GM18870 (cell line): ENCODE measurements around the gene CCT5.

Experiments
- ATAC-seq: cut with Tn5 transposase; IDR thresholded peaks from one replicate; pipeline ENCODE4 v1.9.1; 2021; ENCODE audit warnings: moderate library complexity; ENCODE audit not compliant: unreplicated experiment

The CCT5 gene

DNA sequence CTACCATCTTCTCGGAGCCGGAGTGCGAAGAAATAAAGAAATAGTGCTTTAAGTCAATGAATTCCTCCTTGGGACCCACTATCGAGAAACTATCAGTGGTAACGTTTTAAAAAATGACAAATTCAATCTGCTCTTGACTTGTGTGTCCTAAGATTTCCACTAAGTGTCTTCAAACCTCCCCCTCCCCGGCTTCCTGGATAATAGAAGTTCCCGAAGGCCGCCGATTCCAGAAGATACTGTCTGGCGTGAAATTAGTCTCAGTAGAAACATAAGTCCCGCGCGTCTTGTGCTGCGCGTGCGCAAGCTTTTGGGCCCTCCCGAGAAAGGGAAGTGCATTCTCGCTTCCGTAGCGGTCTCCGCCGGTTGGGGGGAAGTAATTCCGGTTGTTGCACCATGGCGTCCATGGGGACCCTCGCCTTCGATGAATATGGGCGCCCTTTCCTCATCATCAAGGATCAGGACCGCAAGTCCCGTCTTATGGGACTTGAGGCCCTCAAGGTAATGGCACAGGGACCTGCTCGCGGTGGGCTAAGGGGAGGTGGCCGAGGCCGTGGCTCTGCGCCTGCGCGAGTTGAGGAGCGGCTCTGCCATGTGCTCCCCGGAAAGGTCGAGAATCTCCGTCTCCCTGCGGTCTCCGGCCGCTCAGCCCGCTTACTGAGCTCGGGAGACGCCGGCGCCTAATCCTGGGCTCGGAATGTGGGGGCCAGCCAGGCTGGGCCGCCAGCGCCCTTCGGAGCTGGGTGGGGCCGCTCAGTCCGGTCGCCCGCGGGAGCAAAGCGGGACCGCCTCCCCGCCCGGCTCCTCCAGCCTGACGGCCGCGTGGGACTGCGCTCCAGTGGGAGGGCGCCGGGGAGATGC lies at the start of gene CCT5:
Gene CCT5 (plus strand): TSS at position 333 of the 858 bp plus-strand sequence. CDS start 61 bp downstream, at position 394.
- ATAC-seq: peak; percentile 81

DNA sequence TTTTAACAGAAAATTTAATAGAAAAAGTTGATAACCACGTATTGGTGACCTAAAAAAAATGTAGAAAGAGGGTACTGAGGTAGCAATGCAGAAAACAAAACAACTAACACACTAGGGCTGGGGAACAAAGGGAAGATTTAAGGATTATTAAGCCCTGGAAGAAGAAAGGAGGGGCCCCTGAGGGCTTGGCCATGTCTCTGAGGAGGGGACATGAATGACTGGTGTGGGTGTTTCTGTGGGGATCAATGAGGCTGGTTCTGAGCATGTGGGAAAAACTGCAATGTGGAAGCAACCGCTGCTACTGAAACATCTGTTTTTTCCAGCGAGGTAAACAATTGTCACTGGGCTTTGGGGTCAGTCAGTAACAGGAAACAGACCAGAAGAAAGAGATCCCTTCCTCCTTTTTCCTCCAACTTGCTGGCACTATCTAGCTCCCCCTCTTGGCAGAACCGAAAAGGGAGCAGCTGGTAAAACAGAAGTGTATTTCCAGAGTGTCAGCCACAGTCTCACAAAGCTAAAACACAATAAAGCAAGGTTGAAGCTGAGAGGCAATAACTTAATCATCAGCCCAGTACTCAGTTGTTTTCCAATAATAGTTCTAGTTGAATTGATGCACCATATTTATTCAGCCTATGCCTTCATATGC lies 48.7 kb upstream of the CCT5 start:
- no peak for ATAC-seq

- ATAC-seq: no peak
Observed at GRCh38 chr5:10202089-10202910, 47.8 kb upstream of the CCT5 start.

DNA sequence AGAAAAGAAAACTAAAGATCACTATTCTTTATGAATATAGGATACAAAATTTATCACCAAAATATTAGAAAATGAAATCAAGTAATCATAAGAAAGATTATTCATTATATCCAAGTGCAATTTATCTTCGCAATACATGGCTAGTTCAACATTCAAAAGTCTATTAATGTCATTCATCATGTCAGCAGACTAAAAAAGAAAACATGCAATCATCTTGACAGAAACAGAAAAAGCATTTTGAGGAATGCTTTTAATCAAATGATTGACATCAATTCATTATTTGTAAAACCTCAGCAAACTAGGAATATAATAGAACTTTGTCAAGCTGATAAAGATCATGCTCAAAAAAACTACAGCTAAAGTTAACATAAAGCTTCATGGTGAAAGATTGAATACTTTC lies 41.1 kb upstream of the CCT5 start:
- ATAC-seq: no peak

- ATAC-seq: no peak
Observed at GRCh38 chr5:10213316-10213715, 36.8 kb upstream of the CCT5 start.

DNA sequence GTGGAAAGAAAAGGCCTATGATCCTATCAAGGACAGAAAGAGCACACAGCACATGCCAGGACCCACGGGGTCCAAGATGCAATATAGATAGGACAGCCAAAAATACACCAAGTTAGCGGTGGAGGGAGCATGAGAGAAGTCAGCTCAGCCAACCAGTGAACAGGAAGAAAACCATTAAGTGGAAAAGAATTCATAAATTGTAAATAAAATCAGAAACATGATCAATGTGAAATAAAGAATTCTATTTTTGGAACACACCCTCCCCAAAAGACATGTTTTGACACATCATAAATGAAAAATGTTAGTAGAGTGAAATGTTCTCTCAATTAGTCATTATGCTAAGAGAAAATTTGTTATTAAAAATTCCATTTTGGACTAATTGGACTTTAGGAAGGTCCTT lies 36.0 kb upstream of the CCT5 start:
- no peak for ATAC-seq

GRCh38 chr5:10215366-10215765 lies 34.7 kb upstream of the CCT5 start:
- ATAC-seq: no peak

- no peak for ATAC-seq
Observed at GRCh38 chr5:10216107-10216506, 34.0 kb upstream of the CCT5 start.

DNA sequence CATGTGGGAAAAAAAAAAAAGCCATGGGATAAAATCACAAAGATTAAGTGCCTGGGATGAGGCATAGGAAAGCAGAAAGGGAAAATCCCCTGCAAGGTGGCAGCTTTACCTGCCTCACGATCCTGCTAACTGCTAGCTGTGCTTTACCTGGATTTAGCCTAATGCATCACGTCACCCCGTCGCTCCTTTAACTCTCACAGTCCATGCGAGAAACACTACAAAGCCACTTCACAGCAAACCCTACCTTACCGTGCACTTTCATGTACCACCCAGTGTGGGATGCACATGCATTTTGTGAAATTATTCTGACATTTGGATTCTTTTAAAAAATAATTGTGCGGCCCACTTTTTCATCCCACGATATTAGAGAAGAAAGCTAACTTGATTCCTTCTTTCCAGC lies 31.4 kb upstream of the CCT5 start:
- no peak for ATAC-seq

- no peak for ATAC-seq
Observed at GRCh38 chr5:10219068-10219467, 31.0 kb upstream of the CCT5 start.

- ATAC-seq: no peak
Observed at GRCh38 chr5:10220248-10220647, 29.8 kb upstream of the CCT5 start.

DNA sequence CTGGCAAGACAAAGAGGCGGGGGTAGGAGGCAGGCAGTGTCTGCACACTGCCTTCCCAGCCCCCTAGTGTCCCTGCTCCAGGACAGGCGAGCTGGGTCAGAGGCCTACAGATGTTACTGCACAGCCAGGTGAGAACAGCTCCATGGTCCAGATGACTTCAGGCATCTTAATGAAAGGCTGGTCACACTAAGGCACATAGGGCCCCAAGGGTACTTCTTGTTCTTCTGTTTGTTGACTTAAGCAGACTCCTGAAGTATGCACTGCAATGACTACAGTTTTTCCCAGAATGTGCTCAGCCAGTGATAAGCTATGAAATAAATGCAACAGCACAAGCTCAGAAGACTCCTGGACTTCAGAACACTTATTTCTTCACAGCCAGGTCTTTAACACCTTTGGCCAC lies 27.8 kb upstream of the CCT5 start:
- ATAC-seq: no peak

DNA sequence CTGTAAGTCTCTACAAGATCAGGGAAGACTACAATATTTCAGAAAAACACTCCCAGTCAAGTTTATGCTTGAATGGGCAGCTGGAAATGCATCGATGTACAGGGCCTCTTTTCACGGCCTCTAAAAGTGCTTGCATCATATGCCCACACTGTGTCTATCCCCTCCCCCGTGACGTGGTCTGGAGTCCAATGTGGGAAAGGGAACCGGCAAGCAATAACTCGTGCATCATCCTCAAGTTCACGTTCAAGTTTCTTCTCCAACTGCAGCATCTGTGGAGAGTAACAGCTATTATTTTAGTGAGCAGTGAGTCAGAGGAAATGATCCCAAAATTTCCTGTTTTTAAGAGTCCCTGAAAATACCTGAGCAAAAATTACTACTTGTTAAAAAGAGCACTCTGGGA lies 22.7 kb upstream of the CCT5 start:
- ATAC-seq: no peak

GRCh38 chr5:10228288-10228687 lies 21.8 kb upstream of the CCT5 start:
- no peak for ATAC-seq

GRCh38 chr5:10229306-10230048 lies 20.6 kb upstream of the CCT5 start:
- no peak for ATAC-seq

GRCh38 chr5:10232386-10232785 lies 17.7 kb upstream of the CCT5 start:
- no peak for ATAC-seq

DNA sequence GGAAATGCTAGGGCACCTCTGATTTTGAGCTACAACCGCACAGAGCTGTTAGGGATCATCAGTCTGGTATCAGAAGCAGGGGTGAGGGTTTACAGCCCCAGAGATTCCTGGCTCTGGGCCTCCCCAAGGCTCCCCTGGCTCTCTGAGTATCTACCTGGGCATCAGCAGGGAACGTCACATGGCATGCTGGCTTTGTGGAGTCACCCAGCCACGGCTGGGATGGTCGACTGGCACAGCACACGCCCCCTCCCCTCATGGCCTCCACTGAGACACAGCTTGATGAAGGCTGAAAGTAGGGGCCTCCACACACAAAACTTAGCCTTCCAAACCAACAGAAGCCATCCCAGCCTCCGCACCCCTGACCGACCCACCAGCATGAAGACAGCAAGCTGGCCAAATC lies 17.1 kb upstream of the CCT5 start:
- no peak for ATAC-seq

DNA sequence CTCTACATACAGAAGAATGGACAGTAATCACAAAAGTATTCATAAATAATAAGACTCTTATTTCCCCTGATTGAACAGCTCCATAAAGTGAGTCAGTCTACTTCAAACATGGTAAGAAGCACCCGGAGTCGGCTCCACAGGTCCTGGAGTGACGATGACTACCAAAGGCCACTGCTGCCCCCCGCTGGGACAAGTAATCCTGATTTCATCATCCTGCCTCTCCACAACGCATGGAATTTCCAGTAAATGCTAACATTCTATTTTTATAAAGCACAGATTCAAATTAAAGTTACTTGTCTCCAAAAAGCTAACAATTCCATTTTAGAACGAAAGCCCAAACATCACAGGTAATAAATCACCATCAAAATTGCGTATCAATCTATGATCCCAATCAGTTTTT lies 16.6 kb upstream of the CCT5 start:
- no peak for ATAC-seq

- ATAC-seq: no peak
Observed at GRCh38 chr5:10235350-10235749, 14.7 kb upstream of the CCT5 start.

DNA sequence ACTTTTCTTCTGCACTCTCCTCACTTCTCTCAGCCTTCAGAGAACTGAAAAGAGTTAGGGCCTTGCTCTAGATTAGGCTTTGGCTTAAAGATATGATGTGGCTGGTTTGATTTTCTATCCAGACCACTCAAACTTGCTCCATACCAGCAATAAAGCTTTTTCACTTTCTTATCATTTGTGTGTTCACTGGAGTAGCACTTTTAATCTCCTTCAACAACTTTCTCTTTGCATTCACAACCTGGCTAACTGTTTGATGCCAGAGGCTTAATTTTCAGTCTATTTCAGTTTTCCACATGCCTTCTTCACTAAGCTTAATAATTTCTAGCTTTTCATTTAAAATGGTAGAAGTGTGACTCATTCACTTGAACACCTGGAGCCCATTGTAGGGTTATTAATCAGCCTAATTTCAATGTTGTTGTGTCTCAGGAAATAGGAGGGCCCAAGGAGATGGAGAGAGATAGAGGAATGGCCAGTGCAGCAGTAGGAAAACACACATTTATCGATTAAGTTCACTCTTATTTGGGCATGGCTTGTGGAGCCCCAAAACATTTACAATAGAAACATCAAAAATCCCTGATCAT lies 6.3 kb upstream of the CCT5 start:
- no peak for ATAC-seq
